CD14-positive monocyte (primary cell): ENCODE data around the gene UQCRC2. TPM values are rescaled to one million over a fixed set of nuclear protein-coding genes. Genes with fewer than 3 reads are reported as not detected.

Experiments
- DNase-seq, 3 donors: peaks; one replicate each; pipeline ENCODE4 v3.0.0-alpha.2; 2011 to 2022
- H2AFZ ChIP-seq: 2 replicates; pipeline ENCODE4 v1.6.0; 2012; ENCODE audit warnings: mild to moderate bottlenecking, low read depth, low read length, inconsistent platforms; ENCODE audit not compliant: insufficient read depth, poor library complexity, severe bottlenecking
- H3K27ac ChIP-seq, 2 donors: 1 replicate in 1 of 2; 2 replicates in 1 of 2; pipeline ENCODE4 v1.5.1; 2012 to 2013; ENCODE audit warnings: low read length in 2 of 2, control low read depth in 1 of 2, inconsistent platforms in 1 of 2, low read depth in 1 of 2, mild to moderate bottlenecking in 1 of 2
- H3K27me3 ChIP-seq, 2 donors: one replicate each; pipeline versions ENCODE4 v1.6.0 to v1.6.1; 2011 to 2013; ENCODE audit warnings: low read length in 2 of 2; ENCODE audit not compliant: control insufficient read depth in 2 of 2, insufficient read depth in 2 of 2
- H3K36me3 ChIP-seq, 2 donors: replicated peaks in 1 of 2; 1 replicate in 1 of 2; 2 replicates in 1 of 2; pipeline versions ENCODE4 v1.5.1 to v1.6.1; 2012 to 2013; ENCODE audit warnings: low read length in 2 of 2, control low read depth in 1 of 2, inconsistent platforms in 1 of 2, mild to moderate bottlenecking in 1 of 2; ENCODE audit not compliant: insufficient read depth in 2 of 2, control insufficient read depth in 1 of 2
- H3K4me1 ChIP-seq, 2 donors: 1 replicate in 1 of 2; 2 replicates in 1 of 2; pipeline versions ENCODE4 v1.5.1 to v1.6.1; 2012 to 2013; ENCODE audit warnings: low read length in 2 of 2, control low read depth in 1 of 2, inconsistent platforms in 1 of 2, mild to moderate bottlenecking in 1 of 2, moderate library complexity in 1 of 2; ENCODE audit not compliant: insufficient read depth in 2 of 2, control insufficient read depth in 1 of 2
- H3K4me2 ChIP-seq: replicated peaks from 2 replicates; pipeline ENCODE3; 2012; ENCODE audit warnings: low read length, moderate library complexity, mild to moderate bottlenecking; ENCODE audit not compliant: poor library complexity, severe bottlenecking; ENCODE audit errors: extremely low read depth
- H3K4me3 ChIP-seq, 3 experiments: fragments of 200-600 bp in 1 of 3; sonication (generic) in 1 of 3; replicated peaks in 1 of 3; 1 replicate in 2 of 3; 2 replicates in 1 of 3; pipeline ENCODE4 v1.5.1; 2011 to 2013; ENCODE audit warnings: low read length in 3 of 3, mild to moderate bottlenecking in 3 of 3, control low read depth in 2 of 3, low read depth in 2 of 3, inconsistent platforms in 1 of 3, moderate library complexity in 1 of 3
- H3K79me2 ChIP-seq: 2 replicates; pipeline ENCODE4 v1.6.0; 2012; ENCODE audit warnings: mild to moderate bottlenecking, control low read depth, inconsistent platforms, low read length, moderate library complexity; ENCODE audit not compliant: insufficient read depth
- H3K9ac ChIP-seq: 2 replicates; pipeline ENCODE4 v1.6.0; 2017; ENCODE audit warnings: low read length, mild to moderate bottlenecking; ENCODE audit not compliant: insufficient read depth, poor library complexity, severe bottlenecking
- H3K9me3 ChIP-seq, 2 donors: replicated peaks in 1 of 2; 1 replicate in 1 of 2; 2 replicates in 1 of 2; pipeline versions ENCODE4 v1.5.1 to v1.6.1; 2012 to 2013; ENCODE audit warnings: low read length in 2 of 2, control low read depth in 1 of 2; ENCODE audit not compliant: control insufficient read depth in 1 of 2, insufficient read depth in 1 of 2
- H4K20me1 ChIP-seq: 2 replicates; pipeline ENCODE4 v1.6.0; 2012; ENCODE audit warnings: mild to moderate bottlenecking, low read length, control low read depth, moderate library complexity; ENCODE audit not compliant: insufficient read depth
- H3K27ac Mint-ChIP-seq, 7 donors: one replicate each; pipeline ENCODE4 v1.8.0; 2020; ENCODE audit warnings: mild to moderate bottlenecking in 7 of 7, mixed read lengths in 7 of 7, moderate library complexity in 6 of 7, inconsistent platforms in 2 of 7
- H3K27me3 Mint-ChIP-seq, 3 donors: one replicate each; pipeline ENCODE4 v1.8.0; 2021 to 2022; ENCODE audit warnings: low read depth in 3 of 3, mild to moderate bottlenecking in 3 of 3, mixed read lengths in 3 of 3, moderate library complexity in 3 of 3, inconsistent platforms in 1 of 3
- H3K36me3 Mint-ChIP-seq, 2 donors: one replicate each; pipeline ENCODE4 v1.8.0; 2020; ENCODE audit warnings: mixed read lengths in 2 of 2, inconsistent platforms in 1 of 2, mild to moderate bottlenecking in 1 of 2
- H3K4me1 Mint-ChIP-seq: one replicate; pipeline ENCODE4 v1.8.0; 2020; ENCODE audit warnings: mild to moderate bottlenecking, mixed read lengths
- H3K4me3 Mint-ChIP-seq, 2 donors: one replicate each; pipeline ENCODE4 v1.8.0; 2020; ENCODE audit warnings: mild to moderate bottlenecking in 2 of 2, mixed read lengths in 2 of 2, moderate library complexity in 1 of 2
- H3K9me3 Mint-ChIP-seq, 7 donors: one replicate each; pipeline ENCODE4 v1.8.0; 2020 to 2022; ENCODE audit warnings: mixed read lengths in 7 of 7, mild to moderate bottlenecking in 6 of 7, moderate library complexity in 6 of 7, inconsistent platforms in 2 of 7
- WGBS: methylation state at CpG from one replicate; pipeline ENCODE4 v1.1.5; 2013; ENCODE audit warnings: missing lambda C conversion rate; ENCODE audit not compliant: insufficient coverage; 5-methylcytosine and 5-hydroxymethylcytosine counted together
- intact Hi-C, 2 donors: fragments of 100-400 bp; cut with micrococcal nuclease; formaldehyde crosslinking; loops; one replicate each; pipeline versions ENCODE4 v1.15.0 to v1.15.1; 2023
- polyA plus RNA-seq, 3 donors: library from polyadenylated mRNA; depleted of rRNA in 1 of 3; unstranded in 2 of 3; stranded (reverse) in 1 of 3; fragments of 300-500 nt in 2 of 3; fragments of >200 nt in 1 of 3; fragmentation: Illumina TruSeq in 2 of 3; gene quantifications; 1 replicate in 2 of 3; 2 replicates in 1 of 3; pipeline ENCODE4 v1.2.3, GENCODE V29; 2012 to 2021
- TF ChIP-seq, protein P1 (sequence below): fragments of 200-600 bp; IDR thresholded peaks from one replicate; pipeline ENCODE4 v1.8.0; 2022; ENCODE audit warnings: antibody characterized with exemption, mild to moderate bottlenecking

UQCRC2 gene
- polyA plus RNA-seq, 3 donors = 101 to 195 (median 189) TPM

DNA sequence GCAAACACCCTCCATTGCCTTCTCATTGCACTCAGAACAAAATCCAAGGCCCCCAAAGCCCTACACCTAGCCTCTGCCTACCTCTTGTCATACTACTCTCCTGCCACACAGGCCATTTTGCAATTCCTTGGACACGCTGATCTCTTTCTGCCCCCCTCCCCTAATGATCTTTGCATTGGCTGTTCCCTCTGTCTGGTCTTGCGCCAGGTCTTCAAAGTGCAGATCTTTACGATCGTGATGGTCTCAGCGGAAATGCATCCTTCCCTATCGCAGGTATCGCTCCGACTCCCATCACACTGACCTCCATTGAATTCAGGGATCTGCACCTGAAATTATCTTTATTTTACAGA lies 54.0 kb downstream of the UQCRC2 start:
- DNase-seq = no peak
- WGBS = 18% methylated on average over 3 of the region's 8 CpGs
- Histone ChIP-seq H3K9me3 (no peaks in the 10 kb centered on the region), H4K20me1 (peaks cover 19% of the 10 kb centered on the region), H3K79me2 (peaks cover 41% of the 10 kb centered on the region), H3K36me3 (no peaks in the 10 kb centered on the region), H2AFZ (peak overlapping the region; percentile 100), H3K4me3 (peak overlapping the region; percentile 91 to 98 (median 91)), H3K27me3 (peaks cover 0 to 3% of the 10 kb centered on the region in 2 donors), H3K27ac (peak overlapping the region; percentile 36 to 85), H3K4me1 (peaks cover 22 to 23% of the 10 kb centered on the region in 2 donors), H3K9ac (peak overlapping the region; percentile 84), H3K4me2 (peak overlapping the region; percentile 97)
- Mint-ChIP-seq H3K4me1 (peaks cover 28% of the 10 kb centered on the region), H3K27me3 (peaks cover 5 to 19% (median 7%) of the 10 kb centered on the region in 3 donors), H3K4me3 (peak overlapping the region; percentile 86 to 95), H3K9me3 (no peaks in the 10 kb centered on the region), H3K36me3 (peaks cover 0 to 2% of the 10 kb centered on the region in 2 donors), H3K27ac (peak overlapping the region in 6 of 7 donors; percentile 29 to 80 (median 68))
- TF ChIP-seq, protein P1, sequence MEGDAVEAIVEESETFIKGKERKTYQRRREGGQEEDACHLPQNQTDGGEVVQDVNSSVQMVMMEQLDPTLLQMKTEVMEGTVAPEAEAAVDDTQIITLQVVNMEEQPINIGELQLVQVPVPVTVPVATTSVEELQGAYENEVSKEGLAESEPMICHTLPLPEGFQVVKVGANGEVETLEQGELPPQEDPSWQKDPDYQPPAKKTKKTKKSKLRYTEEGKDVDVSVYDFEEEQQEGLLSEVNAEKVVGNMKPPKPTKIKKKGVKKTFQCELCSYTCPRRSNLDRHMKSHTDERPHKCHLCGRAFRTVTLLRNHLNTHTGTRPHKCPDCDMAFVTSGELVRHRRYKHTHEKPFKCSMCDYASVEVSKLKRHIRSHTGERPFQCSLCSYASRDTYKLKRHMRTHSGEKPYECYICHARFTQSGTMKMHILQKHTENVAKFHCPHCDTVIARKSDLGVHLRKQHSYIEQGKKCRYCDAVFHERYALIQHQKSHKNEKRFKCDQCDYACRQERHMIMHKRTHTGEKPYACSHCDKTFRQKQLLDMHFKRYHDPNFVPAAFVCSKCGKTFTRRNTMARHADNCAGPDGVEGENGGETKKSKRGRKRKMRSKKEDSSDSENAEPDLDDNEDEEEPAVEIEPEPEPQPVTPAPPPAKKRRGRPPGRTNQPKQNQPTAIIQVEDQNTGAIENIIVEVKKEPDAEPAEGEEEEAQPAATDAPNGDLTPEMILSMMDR = no peak
- intact Hi-C loops = no loop called here

DNA sequence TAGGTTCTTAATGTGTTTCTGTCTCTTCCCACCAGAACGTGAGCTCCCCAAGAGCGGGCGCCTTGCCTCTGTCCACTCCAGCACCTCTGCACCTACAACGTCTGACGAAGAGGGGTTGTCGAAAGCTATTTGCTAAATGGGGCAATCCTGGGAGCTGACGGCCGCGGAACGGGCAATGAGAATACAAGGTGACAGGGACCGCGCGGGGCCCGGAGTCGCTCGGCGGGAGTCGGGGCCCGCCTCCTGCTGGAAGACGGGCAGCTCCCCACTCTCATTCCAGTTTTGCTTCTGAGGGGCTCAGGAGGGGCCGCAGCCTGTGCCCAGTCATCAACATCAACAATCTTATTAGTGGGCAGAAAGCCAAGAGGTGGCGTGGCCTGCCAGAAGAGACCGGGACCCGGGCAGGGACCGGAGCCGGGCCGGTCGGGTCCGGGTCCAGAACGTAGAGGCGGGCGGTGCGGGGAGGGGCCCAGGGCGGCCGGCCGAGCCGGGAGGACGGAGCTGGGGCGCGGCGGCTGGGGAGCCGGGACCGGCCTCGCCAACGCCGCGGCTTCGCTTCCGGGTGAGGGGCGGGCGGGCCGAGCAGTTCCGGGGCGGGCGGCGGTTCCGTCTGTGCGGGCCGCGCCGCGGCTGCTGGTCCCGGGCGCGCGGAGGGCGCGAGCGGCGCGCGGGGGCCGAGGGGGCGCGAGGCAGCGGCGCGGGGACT lies 54.5 kb downstream of the UQCRC2 start, which contains the start of gene MOSMO:
Gene MOSMO (plus strand): TSS at position 603 of the 706 bp plus-strand sequence. CDS start 191 bp downstream, outside the sequence.
- peak; percentile 40 to 65 (median 63) for DNase-seq
- Histone ChIP-seq H2AFZ (peak within 1 kb of the TSS; percentile 100), H3K4me1 (peaks cover 22 to 23% of the 10 kb centered on the region in 2 donors), H3K27me3 (peaks cover 0 to 3% of the 10 kb centered on the region in 2 donors), H3K9ac (peak within 1 kb of the TSS; percentile 84), H3K27ac (peak within 1 kb of the TSS; percentile 36 to 85), H3K9me3 (no peaks in the 10 kb centered on the region), H3K4me3 (peak within 1 kb of the TSS; percentile 91 to 98 (median 91)), H3K79me2 (peaks cover 46% of the 10 kb centered on the region), H4K20me1 (peaks cover 24% of the 10 kb centered on the region), H3K4me2 (peak within 1 kb of the TSS; percentile 97), H3K36me3 (no peaks in the 10 kb centered on the region)
- intact Hi-C loops = no loop called here
- H3K27ac Mint-ChIP-seq = peak within 1 kb of the TSS; percentile 60 to 85 (median 72)
- peaks cover 0 to 2% of the 10 kb centered on the region in 2 donors for H3K36me3 Mint-ChIP-seq
- peaks cover 30% of the 10 kb centered on the region for H3K4me1 Mint-ChIP-seq
- TF ChIP-seq, protein P1 = peak; percentile 8
- peak within 1 kb of the TSS; percentile 91 to 95 for H3K4me3 Mint-ChIP-seq
- 0% methylated on average over 67 of the region's 78 CpGs for WGBS
- no peaks in the 10 kb centered on the region for H3K9me3 Mint-ChIP-seq
- peaks cover 5 to 19% (median 7%) of the 10 kb centered on the region in 3 donors for H3K27me3 Mint-ChIP-seq
